ENCODE results near the gene TMEM255B.
"Not testable (repeated sequence)": the region's sequence is repeated elsewhere in the genome, so short reads cannot be mapped to it uniquely, and the experiment has no call there.

- not testable (repeated sequence) for TF ChIP-seq ELF4 (IDR thresholded peaks at IDR 0.05); FOXA1 (IDR thresholded peaks at IDR 0.05); HDGF (IDR thresholded peaks at IDR 0.05; ENCODE audit: borderline replicate concordance); ZNF384 (IDR thresholded peaks at IDR 0.05); FOXK2 (IDR thresholded peaks at IDR 0.05); BHLHE40 (IDR thresholded peaks at IDR 0.05; ENCODE audit: borderline replicate concordance); ARNT (IDR thresholded peaks at IDR 0.05); SUZ12 (IDR thresholded peaks at IDR 0.05); TARDBP (IDR thresholded peaks at IDR 0.05); FOXM1 (IDR thresholded peaks at IDR 0.05; ENCODE audit: borderline replicate concordance); NFRKB (IDR thresholded peaks at IDR 0.05); CTBP1 (IDR thresholded peaks at IDR 0.05; ENCODE audit: borderline replicate concordance); PKNOX1 (IDR thresholded peaks at IDR 0.05); SP1 (IDR thresholded peaks at IDR 0.05)
Measured at GRCh38 chr13:113745500-113746142, 13.4 kb upstream of the TMEM255B start.
